GM19328 (cell line): ENCODE data around the gene ALG14.
"Not testable (repeated sequence)": the region's sequence is repeated elsewhere in the genome, so short reads cannot be mapped to it uniquely, and the experiment has no call there.

Experiments used
- ATAC-seq: cut with Tn5 transposase; IDR thresholded peaks from one replicate; pipeline ENCODE4 v1.9.1; 2021; ENCODE audit warnings: mild to moderate bottlenecking, moderate library complexity; ENCODE audit not compliant: unreplicated experiment

Gene ALG14

GRCh38 chr1:95072532-95073419 lies at the start of gene ALG14:
Gene ALG14 (minus strand): TSS chr1:95072951. CDS start chr1:95072898, 53 bp downstream.
- peak; percentile 96 for ATAC-seq

GRCh38 chr1:95122151-95122697 lies 49.5 kb upstream of the ALG14 start:
- ATAC-seq = no peak

GRCh38 chr1:95119273-95119672 lies 46.5 kb upstream of the ALG14 start:
- ATAC-seq = no peak

GRCh38 chr1:95118710-95119109 lies 46.0 kb upstream of the ALG14 start:
- no peak for ATAC-seq

GRCh38 chr1:95118067-95118499 lies 45.3 kb upstream of the ALG14 start:
- no peak for ATAC-seq

GRCh38 chr1:95117207-95118066 lies 44.7 kb upstream of the ALG14 start, which contains the start of gene TLCD4:
Gene TLCD4 (plus strand): TSS chr1:95117355. CDS start chr1:95143902, 26,547 bp downstream.
- ATAC-seq = peak; percentile 45

GRCh38 chr1:95116580-95117206 lies 43.9 kb upstream of the ALG14 start:
- ATAC-seq = peak; percentile 52

- ATAC-seq = no peak
These were observed 43.0 kb upstream of the ALG14 start for GRCh38 chr1:95115708-95116137.

GRCh38 chr1:95113684-95114083 lies 40.9 kb upstream of the ALG14 start:
- no peak for ATAC-seq

- ATAC-seq = no peak
These were observed 38.3 kb upstream of the ALG14 start for GRCh38 chr1:95111014-95111413.

- ATAC-seq = no peak
These were observed 36.0 kb upstream of the ALG14 start for GRCh38 chr1:95108792-95109191.

GRCh38 chr1:95098196-95098595 lies 25.4 kb upstream of the ALG14 start:
- ATAC-seq = no peak

- no peak for ATAC-seq
These were observed 24.7 kb upstream of the ALG14 start for GRCh38 chr1:95097426-95097825.

GRCh38 chr1:95096218-95096841 lies 23.6 kb upstream of the ALG14 start:
- ATAC-seq = no peak

GRCh38 chr1:95095833-95096217 lies 23.1 kb upstream of the ALG14 start:
- peak; percentile 86 for ATAC-seq

GRCh38 chr1:95094923-95095322 lies 22.2 kb upstream of the ALG14 start:
- ATAC-seq = no peak

GRCh38 chr1:95093296-95093695 lies 20.5 kb upstream of the ALG14 start:
- ATAC-seq = no peak

- ATAC-seq = not testable (repeated sequence)
These were observed 20.1 kb upstream of the ALG14 start for GRCh38 chr1:95092891-95093290.

GRCh38 chr1:95091290-95091689 lies 18.5 kb upstream of the ALG14 start:
- ATAC-seq = not testable (repeated sequence)

- no peak for ATAC-seq
These were observed 17.0 kb upstream of the ALG14 start for GRCh38 chr1:95089650-95090287.
